Osteoblast (primary cell): ENCODE data around the gene DNAJB11. TPM values are rescaled to one million over a fixed set of nuclear protein-coding genes. Genes with fewer than 3 reads are reported as not detected.

ENCODE experiments used
- DNase-seq: peaks from one replicate; pipeline ENCODE4 v3.0.0; 2011; ENCODE audit warnings: low spot score, mixed read lengths; ENCODE audit not compliant: insufficient read length; ENCODE audit errors: missing footprints
- H2AFZ ChIP-seq: 2 replicates; pipeline ENCODE4 v1.6.0; 2011; ENCODE audit warnings: mild to moderate bottlenecking, low read length
- H3K27ac ChIP-seq: 2 replicates; pipeline ENCODE4 v1.5.1; 2011; ENCODE audit warnings: mild to moderate bottlenecking, low read depth, low read length, moderate library complexity
- H3K27me3 ChIP-seq: 2 replicates; pipeline ENCODE4 v1.6.0; 2012; ENCODE audit warnings: mild to moderate bottlenecking, control low read depth, inconsistent platforms, low read length, moderate library complexity; ENCODE audit not compliant: insufficient read depth
- H3K36me3 ChIP-seq: 2 replicates; pipeline ENCODE4 v1.5.1; 2011; ENCODE audit warnings: mild to moderate bottlenecking, low read length, control low read depth, moderate library complexity; ENCODE audit not compliant: insufficient read depth
- H3K4me1 ChIP-seq: 2 replicates; pipeline ENCODE4 v1.5.1; 2011; ENCODE audit warnings: mild to moderate bottlenecking, low read length, control low read depth, moderate library complexity; ENCODE audit not compliant: insufficient read depth
- H3K4me2 ChIP-seq: 2 replicates; pipeline ENCODE4 v1.6.0; 2011; ENCODE audit warnings: mild to moderate bottlenecking, low read length; ENCODE audit not compliant: insufficient read depth
- H3K4me3 ChIP-seq: fragments of 200-600 bp; sonication (generic); 3 replicates; pipeline ENCODE4 v1.5.1; 2012; ENCODE audit warnings: mild to moderate bottlenecking, low read length, inconsistent platforms; ENCODE audit not compliant: insufficient read depth
- H3K79me2 ChIP-seq: 2 replicates; pipeline ENCODE4 v1.6.0; 2012; ENCODE audit warnings: mild to moderate bottlenecking, low read length, control low read depth, inconsistent platforms; ENCODE audit not compliant: insufficient read depth
- H3K9me3 ChIP-seq: 2 replicates; pipeline ENCODE4 v1.5.1; 2011; ENCODE audit warnings: low read depth, low read length, control low read depth
- H4K20me1 ChIP-seq: 2 replicates; pipeline ENCODE4 v1.6.0; 2012; ENCODE audit warnings: mild to moderate bottlenecking, low read length, control low read depth; ENCODE audit not compliant: insufficient read depth
- total RNA-seq: library from RNA; depleted of rRNA; stranded (reverse); fragments of >200 nt; gene quantifications from 2 replicates; pipeline ENCODE4 v1.2.3, GENCODE V29; 2012
- TF ChIP-seq, protein P1 (sequence below): IDR thresholded peaks from 2 replicates; pipeline ENCODE4 v1.5.1; 2011; ENCODE audit warnings: mild to moderate bottlenecking, low read depth, low read length, moderate library complexity; ENCODE audit errors: extremely low read depth

The DNAJB11 gene
- total RNA-seq, 1 donor = 35.8 TPM

- Histone ChIP-seq H3K36me3 (no peaks in the 10 kb centered on the region), H3K4me1 (no peaks in the 10 kb centered on the region), H3K4me2 (no peak overlapping the region), H3K4me3 (no peak overlapping the region), H3K79me2 (no peaks in the 10 kb centered on the region), H3K27ac (no peak overlapping the region), H3K9me3 (no peaks in the 10 kb centered on the region), H2AFZ (no peak overlapping the region), H3K27me3 (peaks cover 20% of the 10 kb centered on the region), H4K20me1 (no peaks in the 10 kb centered on the region)
- TF ChIP-seq, protein P1, sequence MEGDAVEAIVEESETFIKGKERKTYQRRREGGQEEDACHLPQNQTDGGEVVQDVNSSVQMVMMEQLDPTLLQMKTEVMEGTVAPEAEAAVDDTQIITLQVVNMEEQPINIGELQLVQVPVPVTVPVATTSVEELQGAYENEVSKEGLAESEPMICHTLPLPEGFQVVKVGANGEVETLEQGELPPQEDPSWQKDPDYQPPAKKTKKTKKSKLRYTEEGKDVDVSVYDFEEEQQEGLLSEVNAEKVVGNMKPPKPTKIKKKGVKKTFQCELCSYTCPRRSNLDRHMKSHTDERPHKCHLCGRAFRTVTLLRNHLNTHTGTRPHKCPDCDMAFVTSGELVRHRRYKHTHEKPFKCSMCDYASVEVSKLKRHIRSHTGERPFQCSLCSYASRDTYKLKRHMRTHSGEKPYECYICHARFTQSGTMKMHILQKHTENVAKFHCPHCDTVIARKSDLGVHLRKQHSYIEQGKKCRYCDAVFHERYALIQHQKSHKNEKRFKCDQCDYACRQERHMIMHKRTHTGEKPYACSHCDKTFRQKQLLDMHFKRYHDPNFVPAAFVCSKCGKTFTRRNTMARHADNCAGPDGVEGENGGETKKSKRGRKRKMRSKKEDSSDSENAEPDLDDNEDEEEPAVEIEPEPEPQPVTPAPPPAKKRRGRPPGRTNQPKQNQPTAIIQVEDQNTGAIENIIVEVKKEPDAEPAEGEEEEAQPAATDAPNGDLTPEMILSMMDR = no peak
- no peak for DNase-seq
Observed at GRCh38 chr3:186523434-186523833, 47.1 kb upstream of the DNAJB11 start.

DNA sequence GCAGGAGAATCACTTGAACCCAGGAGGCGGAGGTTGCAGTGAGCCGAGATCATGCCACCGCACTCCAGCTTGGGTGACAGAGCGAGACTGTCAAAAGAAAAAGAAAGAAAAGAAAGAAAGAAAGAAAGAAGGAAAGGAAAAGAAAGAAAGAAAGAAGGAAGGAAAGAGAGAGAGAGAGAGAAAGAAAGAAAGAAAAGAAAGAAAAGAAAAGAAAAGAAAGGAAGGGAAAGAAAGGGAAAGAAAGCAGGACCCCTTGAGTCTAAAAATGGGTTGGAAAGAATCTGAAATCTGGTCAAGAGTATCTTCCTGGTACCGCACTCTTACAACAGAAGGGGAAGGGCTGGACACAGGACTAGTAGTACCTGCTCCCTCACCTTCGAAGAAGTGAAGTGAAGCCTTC lies 45.9 kb upstream of the DNAJB11 start:
- H3K4me2 ChIP-seq = no peak overlapping the region
- H3K9me3 ChIP-seq = no peaks in the 10 kb centered on the region
- no peaks in the 10 kb centered on the region for H3K36me3 ChIP-seq
- H3K27ac ChIP-seq = no peak overlapping the region
- H2AFZ ChIP-seq = no peak overlapping the region
- no peaks in the 10 kb centered on the region for H3K4me1 ChIP-seq
- DNase-seq = no peak
- no peak overlapping the region for H3K4me3 ChIP-seq
- peaks cover 14% of the 10 kb centered on the region for H3K27me3 ChIP-seq
- no peaks in the 10 kb centered on the region for H3K79me2 ChIP-seq
- TF ChIP-seq, protein P1 = no peak
- no peaks in the 10 kb centered on the region for H4K20me1 ChIP-seq

DNA sequence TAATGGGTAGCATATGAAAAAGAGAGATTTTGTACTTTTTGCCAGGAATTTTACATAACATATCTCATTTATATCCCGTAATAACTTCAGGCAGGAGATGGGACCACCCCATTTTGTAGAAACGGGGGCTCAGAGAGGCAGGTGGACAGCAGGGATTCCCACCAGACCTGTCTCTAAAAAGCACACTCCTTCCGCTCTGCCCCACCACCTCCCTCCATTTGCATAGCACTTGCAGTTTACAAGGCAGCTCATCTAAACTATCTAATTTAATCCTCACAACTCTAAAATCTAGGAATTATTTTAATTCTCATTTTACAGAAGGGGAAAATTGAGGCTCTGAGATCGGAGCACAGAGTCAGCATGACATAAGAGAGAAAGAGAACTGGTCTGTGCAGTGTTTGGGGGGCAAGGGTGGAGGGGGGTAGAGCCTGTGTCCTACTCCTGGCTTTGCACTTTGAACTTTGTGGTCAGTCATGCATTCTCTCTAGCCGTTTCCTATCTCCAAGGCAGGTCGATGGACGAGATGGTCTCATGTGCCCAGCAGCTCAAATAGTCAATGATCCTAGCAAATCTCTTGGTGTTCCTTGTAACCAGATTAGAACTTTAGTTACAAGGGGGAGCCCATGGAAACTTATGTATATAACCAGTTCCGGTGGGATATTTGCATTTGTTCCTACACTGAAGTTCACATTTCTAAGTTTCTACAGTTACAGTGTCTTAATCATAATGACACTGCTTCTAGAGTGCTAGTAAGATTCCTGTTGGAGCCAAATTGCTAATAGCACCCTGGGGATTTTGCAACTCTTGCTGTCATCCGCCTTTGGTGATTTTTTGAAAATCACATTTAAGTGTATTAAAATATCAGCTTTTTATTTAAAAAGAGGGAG lies 44.9 kb upstream of the DNAJB11 start:
- Histone ChIP-seq H4K20me1 (no peaks in the 10 kb centered on the region), H3K79me2 (no peaks in the 10 kb centered on the region)

DNA sequence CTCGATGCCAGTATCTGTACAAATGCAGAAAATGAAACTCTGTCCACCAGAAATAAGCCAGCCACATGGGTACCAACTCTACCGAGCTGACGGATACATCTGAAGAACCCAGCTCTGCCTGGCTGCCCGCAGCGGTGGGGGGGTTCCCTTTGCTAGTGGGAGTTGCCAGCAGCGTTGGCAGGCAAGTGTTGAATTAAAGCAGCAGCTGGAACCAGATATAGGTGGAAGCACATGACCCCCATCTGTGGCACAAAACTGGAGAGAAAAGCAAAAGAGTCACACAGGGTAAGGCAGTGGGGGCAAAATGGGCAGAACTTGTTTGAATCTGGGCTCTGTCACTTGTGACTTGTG lies 44.3 kb upstream of the DNAJB11 start:
- no peak for DNase-seq
- H3K4me3 ChIP-seq = no peak overlapping the region
- no peaks in the 10 kb centered on the region for H4K20me1 ChIP-seq
- H3K27me3 ChIP-seq = peaks cover 14% of the 10 kb centered on the region
- H3K4me2 ChIP-seq = no peak overlapping the region
- no peaks in the 10 kb centered on the region for H3K79me2 ChIP-seq
- no peak overlapping the region for H2AFZ ChIP-seq
- TF ChIP-seq, protein P1 = no peak
- no peaks in the 10 kb centered on the region for H3K9me3 ChIP-seq
- no peaks in the 10 kb centered on the region for H3K36me3 ChIP-seq
- H3K27ac ChIP-seq = no peak overlapping the region
- no peaks in the 10 kb centered on the region for H3K4me1 ChIP-seq

More for the DNA sequence above, 44.9 kb upstream of the DNAJB11 start:
- Histone ChIP-seq H3K9me3 (no peaks in the 10 kb centered on the region), H3K36me3 (no peaks in the 10 kb centered on the region), H2AFZ (no peak overlapping the region), H3K4me1 (no peaks in the 10 kb centered on the region), H3K27ac (no peak overlapping the region), H3K27me3 (peaks cover 14% of the 10 kb centered on the region), H3K4me3 (no peak overlapping the region), H3K4me2 (no peak overlapping the region)
- no peak for DNase-seq
- TF ChIP-seq, protein P1 = no peak
